Right lobe of liver (tissue), 4 donors: ENCODE measurements around the gene TBCC.

Source experiments
- CTCF ChIP-seq, 4 donors: fragments of 200-600 bp in 3 of 4; fragments of 450-650 bp in 1 of 4; IDR thresholded peaks; one replicate each; pipeline versions ENCODE4 v1.5.1 to v1.8.0; 2016 to 2022; ENCODE audit warnings: antibody characterized with exemption in 4 of 4, mild to moderate bottlenecking in 2 of 4
- POLR2A ChIP-seq: fragments of 450-650 bp; IDR thresholded peaks from one replicate; pipeline ENCODE4 v1.6.1; 2017; ENCODE audit warnings: antibody characterized with exemption, mild to moderate bottlenecking
- donor health status: DM: no; HTN: no; CAD: no.
- donor health status: DM: no; HTN: no; CAD: no.
- donor health status: DM: no; HTN: yes; CAD: no.

GRCh38 chr6:42756722-42757121 is 10.8 kb upstream of the TBCC start:
- no peak for TF ChIP-seq POLR2A
- TF ChIP-seq CTCF (IDR thresholded peaks at IDR 0.05): no peak
